ENCODE measurements around the gene USH2A. TPM values are rescaled to one million over a fixed set of nuclear protein-coding genes. Genes with fewer than 3 reads are reported as not detected.

Gene USH2A
- total and polyA plus RNA-seq, 12 donors, result 0.03 to 1.9 (median 0.16) TPM; not detected in 3

DNA sequence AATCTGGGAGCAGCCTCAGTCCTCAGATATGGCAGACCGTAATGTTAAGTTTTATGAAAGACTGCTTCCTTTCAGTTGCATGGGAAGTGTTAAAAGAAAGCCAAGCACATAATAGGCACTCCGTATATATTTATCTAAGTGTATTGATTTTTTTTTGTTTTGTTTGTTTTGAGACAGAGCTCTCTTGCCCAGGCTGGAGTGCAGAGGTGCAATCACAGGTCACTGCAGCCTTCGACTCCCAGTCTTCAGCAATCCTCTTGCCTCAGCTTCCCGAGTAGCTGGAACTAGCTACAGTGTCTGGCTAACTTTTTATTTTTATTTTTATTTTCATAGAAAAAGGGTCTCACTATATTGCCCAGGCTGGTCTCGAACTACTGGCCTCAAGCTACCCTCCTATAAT, 341.8 kb downstream of the USH2A start:
- WGBS, 4 donors, result 61 to 82% (median 72%) methylated on average over 5 of the region's 5 CpGs
- TF ChIP-seq, protein P1, sequence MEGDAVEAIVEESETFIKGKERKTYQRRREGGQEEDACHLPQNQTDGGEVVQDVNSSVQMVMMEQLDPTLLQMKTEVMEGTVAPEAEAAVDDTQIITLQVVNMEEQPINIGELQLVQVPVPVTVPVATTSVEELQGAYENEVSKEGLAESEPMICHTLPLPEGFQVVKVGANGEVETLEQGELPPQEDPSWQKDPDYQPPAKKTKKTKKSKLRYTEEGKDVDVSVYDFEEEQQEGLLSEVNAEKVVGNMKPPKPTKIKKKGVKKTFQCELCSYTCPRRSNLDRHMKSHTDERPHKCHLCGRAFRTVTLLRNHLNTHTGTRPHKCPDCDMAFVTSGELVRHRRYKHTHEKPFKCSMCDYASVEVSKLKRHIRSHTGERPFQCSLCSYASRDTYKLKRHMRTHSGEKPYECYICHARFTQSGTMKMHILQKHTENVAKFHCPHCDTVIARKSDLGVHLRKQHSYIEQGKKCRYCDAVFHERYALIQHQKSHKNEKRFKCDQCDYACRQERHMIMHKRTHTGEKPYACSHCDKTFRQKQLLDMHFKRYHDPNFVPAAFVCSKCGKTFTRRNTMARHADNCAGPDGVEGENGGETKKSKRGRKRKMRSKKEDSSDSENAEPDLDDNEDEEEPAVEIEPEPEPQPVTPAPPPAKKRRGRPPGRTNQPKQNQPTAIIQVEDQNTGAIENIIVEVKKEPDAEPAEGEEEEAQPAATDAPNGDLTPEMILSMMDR (IDR thresholded peaks at IDR 0.05), result no peak
- no peak for TF ChIP-seq POLR2A (IDR thresholded peaks at IDR 0.05)

DNA sequence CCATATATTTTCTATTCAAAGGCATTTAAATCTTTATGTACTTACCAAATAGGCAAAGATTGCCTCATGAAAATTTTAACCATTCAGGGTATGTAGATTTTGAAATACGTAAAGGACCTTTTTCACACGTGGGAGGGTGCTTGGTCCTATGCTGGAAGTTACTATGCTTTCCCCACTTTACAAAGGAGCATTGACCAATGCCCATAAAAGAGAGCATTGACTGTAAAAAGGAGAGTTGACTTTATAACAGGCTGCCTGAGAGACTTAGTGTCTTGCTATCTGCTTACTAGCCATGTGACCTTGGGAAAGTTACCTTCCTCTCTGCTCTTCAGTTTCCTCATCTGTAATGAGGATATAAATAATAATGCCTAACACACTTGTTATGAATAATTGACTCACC, 346.5 kb downstream of the USH2A start:
- H3K4me1 ChIP-seq (replicated peaks in 1 of 2), result no peaks in the 10 kb centered on the region
- H3K36me3 ChIP-seq (replicated peaks in 1 of 2), result no peaks in the 10 kb centered on the region
- H3K4me3 ChIP-seq, result no peak overlapping the region
- intact Hi-C loops (cut with DNase I), result no loop called here
- H3K27me3 ChIP-seq, result no peaks in the 10 kb centered on the region
- DNase-seq, result no peak
- 54 to 73% (median 67%) methylated on average over 2 of the region's 2 CpGs for WGBS, 4 donors
- no peaks in the 10 kb centered on the region for H3K9me3 ChIP-seq (replicated peaks in 1 of 3)
- no peak overlapping the region for H3K27ac ChIP-seq
- TF ChIP-seq, protein P1 (IDR thresholded peaks at IDR 0.05), result no peak
- no peak for TF ChIP-seq POLR2A (IDR thresholded peaks at IDR 0.05)

More for the DNA sequence above, 341.8 kb downstream of the USH2A start:
- Histone ChIP-seq H3K4me1 (replicated peaks in 1 of 2) (no peaks in the 10 kb centered on the region), H3K9me3 (replicated peaks in 1 of 3) (no peaks in the 10 kb centered on the region), H3K27me3 (no peaks in the 10 kb centered on the region), H3K36me3 (replicated peaks in 1 of 2) (no peaks in the 10 kb centered on the region), H3K27ac (no peak overlapping the region), H3K4me3 (no peak overlapping the region)
- intact Hi-C loops (cut with DNase I), result no loop called here
- no peak for DNase-seq

- Histone ChIP-seq H3K27me3 (no peaks in the 10 kb centered on the region), H3K9me3 (replicated peaks in 1 of 3) (no peaks in the 10 kb centered on the region), H3K4me1 (replicated peaks in 1 of 2) (no peaks in the 10 kb centered on the region), H3K4me3 (no peak overlapping the region), H3K27ac (no peak overlapping the region), H3K36me3 (replicated peaks in 1 of 2) (no peaks in the 10 kb centered on the region)
- intact Hi-C loops (cut with DNase I), result no loop called here
- TF ChIP-seq POLR2A (IDR thresholded peaks at IDR 0.05), result no peak
- TF ChIP-seq, protein P1 (IDR thresholded peaks at IDR 0.05), result no peak
- WGBS, 4 donors, result 79 to 83% (median 81%) methylated on average over 3 of the region's 3 CpGs
- DNase-seq, result no peak
Measured at GRCh38 chr1:216075339-216075738, 347.9 kb downstream of the USH2A start.

DNA sequence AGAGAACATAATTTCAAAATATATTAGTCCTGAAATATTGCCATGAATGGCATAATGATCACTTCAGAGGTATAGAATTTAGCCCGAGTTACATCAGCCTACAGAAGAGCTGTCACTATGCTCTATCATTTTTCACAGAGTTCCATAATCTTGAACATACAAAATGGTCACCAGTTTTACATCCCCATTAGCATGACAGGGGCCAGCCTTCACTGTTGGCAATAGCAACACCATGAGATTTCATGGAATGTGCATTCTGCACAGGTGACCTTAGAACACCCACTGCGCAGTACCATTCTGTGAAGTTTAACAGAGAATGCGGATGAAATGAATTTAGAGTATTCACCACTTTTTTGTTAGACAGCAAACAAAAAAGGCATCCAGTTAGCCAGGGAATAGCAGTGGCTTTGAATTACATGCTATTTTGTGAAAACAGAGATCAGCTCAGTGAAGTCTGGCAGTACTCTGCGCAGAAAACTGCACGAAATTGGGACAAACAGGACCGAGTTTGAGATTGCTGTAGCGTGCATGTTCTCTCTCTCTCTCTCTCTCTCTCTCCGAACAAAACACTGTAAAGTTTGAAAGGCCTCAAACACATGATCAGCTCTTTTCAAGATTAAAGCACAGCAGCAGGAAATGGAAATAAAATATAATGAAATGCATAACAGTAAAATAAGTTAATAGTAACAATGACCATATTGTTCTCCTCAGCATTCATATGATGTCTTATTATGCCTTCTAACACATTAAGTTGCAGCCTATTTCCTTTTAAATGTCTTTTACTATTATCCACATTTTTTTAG, 349.3 kb downstream of the USH2A start:
- intact Hi-C loops (cut with DNase I), result no loop called here
- H3K27me3 ChIP-seq, result no peaks in the 10 kb centered on the region

More for the DNA sequence above, 349.3 kb downstream of the USH2A start:
- TF ChIP-seq POLR2A (IDR thresholded peaks at IDR 0.05), result no peak
- TF ChIP-seq, protein P1 (IDR thresholded peaks at IDR 0.05), result no peak
- H3K4me1 ChIP-seq (replicated peaks in 1 of 2), result no peaks in the 10 kb centered on the region
- DNase-seq, result no peak
- no peaks in the 10 kb centered on the region for H3K9me3 ChIP-seq (replicated peaks in 1 of 3)
- no peak overlapping the region for H3K27ac ChIP-seq
- H3K4me3 ChIP-seq, result no peak overlapping the region
- 79 to 82% (median 81%) methylated on average over 8 of the region's 8 CpGs for WGBS, 4 donors
- no peaks in the 10 kb centered on the region for H3K36me3 ChIP-seq (replicated peaks in 1 of 2)

All from adrenal gland (tissue), 12 donors.